GM12801 (cell line): ENCODE results near the gene MYRIP.

Experiments
- CTCF ChIP-seq: IDR thresholded peaks from one replicate; pipeline ENCODE4 v1.5.1; 2011; ENCODE audit warnings: control low read depth; ENCODE audit not compliant: insufficient read length; ENCODE audit errors: extremely low read depth

MYRIP gene

GRCh38 chr3:40309418-40309924, 500.1 kb downstream of the MYRIP start, which contains the start of gene EIF1B:
Gene EIF1B (plus strand): TSS chr3:40309707. CDS start chr3:40309942, 235 bp downstream.
- TF ChIP-seq CTCF: peak; percentile 5
